Skeletal muscle satellite cell (primary cell): ENCODE data around the gene IGFL4.

ENCODE experiments used
- H3K27me3 ChIP-seq: 2 replicates; pipeline ENCODE4 v1.7.0; 2013; ENCODE audit warnings: low read length; ENCODE audit not compliant: control insufficient read depth, insufficient read depth
- H3K36me3 ChIP-seq: 2 replicates; pipeline ENCODE4 v1.7.0; 2013; ENCODE audit warnings: mild to moderate bottlenecking, control low read depth, low read length; ENCODE audit not compliant: insufficient read depth
- H3K4me1 ChIP-seq: 2 replicates; pipeline ENCODE4 v1.7.0; 2013; ENCODE audit warnings: low read length; ENCODE audit not compliant: control insufficient read depth, insufficient read depth
- H3K4me2 ChIP-seq: 2 replicates; pipeline ENCODE4 v1.7.0; 2013; ENCODE audit warnings: mild to moderate bottlenecking, low read length
- H3K4me3 ChIP-seq: 2 replicates; pipeline ENCODE4 v1.7.0; 2013; ENCODE audit warnings: low read length
- H3K9ac ChIP-seq: 2 replicates; pipeline ENCODE4 v1.7.0; 2013; ENCODE audit warnings: mild to moderate bottlenecking, low read depth, low read length, moderate library complexity
- H3K9me3 ChIP-seq: replicated peaks from 2 replicates; pipeline ENCODE4 v1.7.0; 2013; ENCODE audit warnings: mild to moderate bottlenecking, control low read depth, low read length

Gene IGFL4

GRCh38 chr19:46017874-46018675 lies 22.7 kb downstream of the IGFL4 start:
- Histone ChIP-seq H3K4me1 (peaks cover 25% of the 10 kb centered on the region), H3K9ac (no peak overlapping the region), H3K4me3 (no peak overlapping the region), H3K4me2 (no peak overlapping the region), H3K36me3 (no peaks in the 10 kb centered on the region), H3K9me3 (no peaks in the 10 kb centered on the region), H3K27me3 (peaks cover 31% of the 10 kb centered on the region)

- H3K4me2 ChIP-seq, result no peak overlapping the region
- peaks cover 25% of the 10 kb centered on the region for H3K4me1 ChIP-seq
- no peak overlapping the region for H3K9ac ChIP-seq
- H3K4me3 ChIP-seq, result no peak overlapping the region
- no peaks in the 10 kb centered on the region for H3K36me3 ChIP-seq
- peaks cover 21% of the 10 kb centered on the region for H3K27me3 ChIP-seq
- H3K9me3 ChIP-seq, result no peaks in the 10 kb centered on the region
These were observed 23.7 kb downstream of the IGFL4 start for GRCh38 chr19:46017095-46017429.

DNA sequence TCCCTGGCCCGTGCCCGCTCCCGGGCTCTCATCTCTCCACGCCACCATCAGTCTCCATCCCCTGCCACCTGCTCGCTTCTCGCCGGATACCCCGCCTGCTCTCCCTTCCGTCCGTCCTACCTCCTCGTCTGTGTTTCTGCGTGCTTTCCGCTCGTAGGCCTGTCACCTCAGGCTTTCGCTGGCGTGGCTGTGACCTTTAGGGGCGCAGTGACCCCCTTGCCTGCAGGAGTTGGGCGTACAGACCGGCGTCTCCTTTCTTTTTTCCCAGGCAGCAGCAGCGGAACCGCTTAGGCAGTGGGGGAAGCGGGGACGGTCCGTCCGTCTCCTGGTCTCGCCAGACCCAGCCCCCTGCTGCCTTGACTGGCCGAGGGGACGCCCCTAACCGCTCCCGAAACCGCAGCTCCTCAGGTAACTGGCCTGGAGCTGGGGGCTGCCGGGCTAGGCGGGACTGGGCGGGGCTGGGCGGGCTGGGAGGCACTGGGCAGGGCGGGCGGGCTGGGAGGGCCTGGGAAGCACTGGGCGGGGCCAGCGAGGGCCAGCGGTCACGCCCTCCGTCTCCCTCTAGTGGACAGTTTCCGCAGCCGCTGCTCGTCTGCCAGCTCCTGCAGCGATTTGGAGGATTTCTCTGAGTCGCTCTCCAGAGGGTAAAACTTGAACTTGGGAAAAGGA lies 24.2 kb downstream of the IGFL4 start:
- no peaks in the 10 kb centered on the region for H3K36me3 ChIP-seq
- peaks cover 25% of the 10 kb centered on the region for H3K4me1 ChIP-seq
- peak overlapping the region; percentile 72 for H3K4me3 ChIP-seq
- H3K27me3 ChIP-seq, result peaks cover 19% of the 10 kb centered on the region
- no peak overlapping the region for H3K9ac ChIP-seq
- H3K4me2 ChIP-seq, result peak overlapping the region; percentile 86
- no peaks in the 10 kb centered on the region for H3K9me3 ChIP-seq

GRCh38 chr19:46015687-46016425 lies 24.9 kb downstream of the IGFL4 start:
- Histone ChIP-seq H3K27me3 (peaks cover 19% of the 10 kb centered on the region), H3K4me1 (peaks cover 24% of the 10 kb centered on the region), H3K4me2 (peak overlapping the region; percentile 86), H3K36me3 (no peaks in the 10 kb centered on the region), H3K9ac (no peak overlapping the region), H3K9me3 (no peaks in the 10 kb centered on the region), H3K4me3 (peak overlapping the region; percentile 72)

- Histone ChIP-seq H3K4me3 (peak overlapping the region; percentile 72), H3K27me3 (peaks cover 19% of the 10 kb centered on the region), H3K4me1 (peaks cover 18% of the 10 kb centered on the region), H3K9ac (no peak overlapping the region), H3K9me3 (no peaks in the 10 kb centered on the region), H3K36me3 (no peaks in the 10 kb centered on the region), H3K4me2 (peak overlapping the region; percentile 86)
These were observed 25.7 kb downstream of the IGFL4 start for GRCh38 chr19:46014941-46015686.

- H3K9me3 ChIP-seq, result no peaks in the 10 kb centered on the region
- H3K36me3 ChIP-seq, result no peaks in the 10 kb centered on the region
- peak overlapping the region; percentile 56 for H3K4me3 ChIP-seq
- peaks cover 19% of the 10 kb centered on the region for H3K27me3 ChIP-seq
- H3K9ac ChIP-seq, result no peak overlapping the region
- peak overlapping the region; percentile 75 for H3K4me2 ChIP-seq
- peaks cover 18% of the 10 kb centered on the region for H3K4me1 ChIP-seq
These were observed 26.3 kb downstream of the IGFL4 start for GRCh38 chr19:46014534-46014933.

DNA sequence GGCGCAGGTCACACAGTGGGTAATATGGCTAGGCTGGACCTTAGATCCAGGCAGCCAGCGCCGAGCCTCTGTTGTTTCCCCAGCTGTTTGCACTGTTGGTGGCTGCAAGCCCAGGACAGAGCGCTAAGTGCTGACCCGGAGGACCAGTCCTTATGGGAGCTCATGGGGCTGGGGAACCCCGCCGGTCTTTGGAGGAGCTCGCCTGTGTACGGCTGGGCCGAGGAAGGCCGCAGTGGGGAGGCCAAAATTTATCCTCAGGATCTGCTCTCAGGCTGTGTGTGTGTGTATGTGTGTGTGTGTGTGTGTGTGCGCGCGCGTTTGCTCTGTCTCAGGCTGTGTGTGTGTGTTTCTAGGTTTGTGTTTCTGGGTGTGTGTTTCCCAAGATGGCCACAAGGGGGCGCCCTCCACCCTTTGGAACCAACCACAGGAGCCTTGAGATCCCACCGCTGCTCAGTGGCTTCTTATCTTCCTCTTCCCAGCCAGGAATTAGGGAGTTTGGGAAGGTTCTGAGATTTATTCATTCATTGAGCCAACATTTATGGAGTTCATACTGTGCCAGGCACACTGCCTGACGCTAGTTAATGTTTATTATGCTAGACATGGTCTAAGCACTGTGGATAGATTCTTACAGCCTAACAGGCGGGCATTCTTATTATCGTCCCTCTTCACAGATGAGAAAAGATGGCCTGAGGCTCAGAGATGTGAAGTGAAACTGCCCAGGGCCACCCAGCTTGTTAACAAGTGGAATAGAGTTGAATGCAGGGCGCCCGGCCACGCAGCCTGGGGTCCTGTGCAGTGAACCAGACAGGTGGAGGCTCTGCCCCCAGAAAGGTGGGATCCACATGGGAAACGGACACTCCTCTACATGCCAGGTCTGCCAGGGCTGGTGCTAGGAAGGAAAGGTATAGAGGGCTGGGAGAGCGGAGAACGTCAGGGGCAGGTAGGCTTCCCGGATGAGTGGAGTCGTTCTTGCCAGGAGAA lies 31.0 kb downstream of the IGFL4 start:
- Histone ChIP-seq H3K9me3 (no peaks in the 10 kb centered on the region), H3K9ac (no peak overlapping the region), H3K36me3 (no peaks in the 10 kb centered on the region), H3K4me3 (no peak overlapping the region), H3K4me1 (peaks cover 3% of the 10 kb centered on the region), H3K27me3 (peaks cover 6% of the 10 kb centered on the region), H3K4me2 (no peak overlapping the region)

- H3K9ac ChIP-seq, result no peak overlapping the region
These were observed 34.4 kb downstream of the IGFL4 start for GRCh38 chr19:46006411-46006810.

GRCh38 chr19:46002678-46003275 lies 38.0 kb downstream of the IGFL4 start:
- Histone ChIP-seq H3K9ac (no peak overlapping the region), H3K27me3 (no peaks in the 10 kb centered on the region), H3K4me2 (no peak overlapping the region), H3K36me3 (peaks cover 4% of the 10 kb centered on the region), H3K4me1 (no peaks in the 10 kb centered on the region), H3K9me3 (no peaks in the 10 kb centered on the region), H3K4me3 (no peak overlapping the region)

More at GRCh38 chr19:46006411-46006810, 34.4 kb downstream of the IGFL4 start:
- Histone ChIP-seq H3K27me3 (no peaks in the 10 kb centered on the region), H3K4me3 (no peak overlapping the region), H3K4me2 (no peak overlapping the region), H3K9me3 (no peaks in the 10 kb centered on the region), H3K4me1 (no peaks in the 10 kb centered on the region), H3K36me3 (peaks cover 3% of the 10 kb centered on the region)
